Upper lobe of right lung (tissue), 1 donor: ENCODE results near the gene MAP2. TPM values are rescaled to one million over a fixed set of nuclear protein-coding genes. Genes with fewer than 3 reads are reported as not detected.

Source experiments
- ATAC-seq: fragments of 200-7000 bp; cut with Tn5 transposase; one replicate; pipeline ENCODE4 v1.9.1; 2020; ENCODE audit warnings: mild to moderate bottlenecking, moderate library complexity
- DNase-seq: peaks from one replicate; pipeline ENCODE4 v3.0.0-alpha.2; 2020
- H3K27ac ChIP-seq: fragments of 200-600 bp; one replicate; pipeline ENCODE4 v1.8.0; 2022
- H3K27me3 ChIP-seq: fragments of 200-600 bp; one replicate; pipeline ENCODE4 v1.8.0; 2022; ENCODE audit warnings: mild to moderate bottlenecking
- H3K36me3 ChIP-seq: fragments of 200-600 bp; one replicate; pipeline ENCODE4 v1.8.0; 2022
- H3K4me1 ChIP-seq: fragments of 200-600 bp; one replicate; pipeline ENCODE4 v1.8.0; 2022
- H3K4me3 ChIP-seq: fragments of 200-600 bp; one replicate; pipeline ENCODE4 v1.8.0; 2022; ENCODE audit warnings: mild to moderate bottlenecking
- H3K9me3 ChIP-seq: fragments of 200-600 bp; one replicate; pipeline ENCODE4 v1.8.0; 2022
- intact Hi-C: fragments of 100-400 bp; cut with DNase I; formaldehyde crosslinking; loops from one replicate; pipeline ENCODE4 v1.11.0; 2022
- total RNA-seq: library from RNA; stranded (reverse); fragmentation: NEBNext Ultra II Directional; extraction: Animal tissue kit (Norgen Biotek cat#: 25700); gene quantifications from one replicate; pipeline ENCODE4 v1.2.1, GENCODE V29; 2021
- TF ChIP-seq, protein P1 (sequence below): fragments of 200-600 bp; IDR thresholded peaks from one replicate; pipeline ENCODE4 v1.8.0; 2022; ENCODE audit warnings: antibody characterized with exemption
- donor health status: DM: no; HTN: yes; CAD: no; lungs with severe emphysema.

MAP2 gene
- total RNA-seq, 1 donor from 2014 or later = 44.0 TPM

DNA sequence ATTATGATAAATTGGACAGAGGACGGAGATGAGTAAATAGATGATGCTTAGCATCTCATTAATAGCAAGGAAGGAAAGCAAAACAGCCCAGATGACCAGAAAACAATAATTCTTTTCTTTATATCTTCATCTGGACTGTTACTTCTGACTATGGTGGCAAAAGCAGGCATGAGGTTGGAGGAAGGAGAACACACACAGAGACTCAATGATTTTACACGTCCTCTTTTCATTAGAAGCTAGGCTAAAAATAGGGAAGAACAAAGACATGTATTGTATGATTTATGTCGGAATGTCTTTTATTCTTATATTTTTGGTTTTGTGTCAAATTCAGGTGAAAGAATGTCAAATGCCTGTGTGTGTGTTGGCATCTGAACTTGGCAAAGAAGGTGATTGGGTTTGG, 137.1 kb downstream of the MAP2 start:
- H3K4me1 ChIP-seq = no peaks in the 10 kb centered on the region
- DNase-seq (no peak), ATAC-seq (no peak)
- TF ChIP-seq, protein P1, sequence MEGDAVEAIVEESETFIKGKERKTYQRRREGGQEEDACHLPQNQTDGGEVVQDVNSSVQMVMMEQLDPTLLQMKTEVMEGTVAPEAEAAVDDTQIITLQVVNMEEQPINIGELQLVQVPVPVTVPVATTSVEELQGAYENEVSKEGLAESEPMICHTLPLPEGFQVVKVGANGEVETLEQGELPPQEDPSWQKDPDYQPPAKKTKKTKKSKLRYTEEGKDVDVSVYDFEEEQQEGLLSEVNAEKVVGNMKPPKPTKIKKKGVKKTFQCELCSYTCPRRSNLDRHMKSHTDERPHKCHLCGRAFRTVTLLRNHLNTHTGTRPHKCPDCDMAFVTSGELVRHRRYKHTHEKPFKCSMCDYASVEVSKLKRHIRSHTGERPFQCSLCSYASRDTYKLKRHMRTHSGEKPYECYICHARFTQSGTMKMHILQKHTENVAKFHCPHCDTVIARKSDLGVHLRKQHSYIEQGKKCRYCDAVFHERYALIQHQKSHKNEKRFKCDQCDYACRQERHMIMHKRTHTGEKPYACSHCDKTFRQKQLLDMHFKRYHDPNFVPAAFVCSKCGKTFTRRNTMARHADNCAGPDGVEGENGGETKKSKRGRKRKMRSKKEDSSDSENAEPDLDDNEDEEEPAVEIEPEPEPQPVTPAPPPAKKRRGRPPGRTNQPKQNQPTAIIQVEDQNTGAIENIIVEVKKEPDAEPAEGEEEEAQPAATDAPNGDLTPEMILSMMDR = no peak
- H3K27ac ChIP-seq = no peak overlapping the region
- no peak overlapping the region for H3K4me3 ChIP-seq
- intact Hi-C loops = no loop called here
- H3K9me3 ChIP-seq = no peaks in the 10 kb centered on the region
- no peaks in the 10 kb centered on the region for H3K27me3 ChIP-seq
- no peaks in the 10 kb centered on the region for H3K36me3 ChIP-seq

DNA sequence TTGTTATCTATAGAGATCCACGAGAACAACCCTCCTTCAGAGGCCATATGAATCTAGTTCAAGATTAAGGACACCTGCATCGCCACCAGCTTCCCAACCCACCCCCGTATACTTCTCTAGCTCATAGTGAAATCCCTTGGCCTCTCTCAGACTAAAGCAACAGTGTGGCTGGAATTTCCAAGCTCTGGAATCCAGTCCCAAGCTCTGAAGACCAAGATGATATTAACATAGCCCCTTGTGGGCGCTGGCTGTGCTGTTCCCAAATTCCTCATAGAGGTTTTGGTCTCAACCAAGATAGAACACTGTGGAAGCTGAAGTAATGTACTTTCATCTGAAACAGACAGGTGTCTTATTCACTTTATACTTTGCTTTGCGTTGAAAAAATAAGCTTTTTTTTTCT, 139.6 kb downstream of the MAP2 start:
- DNase-seq (no peak), ATAC-seq (no peak)
- Histone ChIP-seq H3K9me3 (no peaks in the 10 kb centered on the region), H3K4me1 (no peaks in the 10 kb centered on the region), H3K27ac (no peak overlapping the region), H3K36me3 (no peaks in the 10 kb centered on the region), H3K27me3 (no peaks in the 10 kb centered on the region), H3K4me3 (no peak overlapping the region)
- TF ChIP-seq, protein P1 = no peak
- intact Hi-C loops = no loop called here

DNA sequence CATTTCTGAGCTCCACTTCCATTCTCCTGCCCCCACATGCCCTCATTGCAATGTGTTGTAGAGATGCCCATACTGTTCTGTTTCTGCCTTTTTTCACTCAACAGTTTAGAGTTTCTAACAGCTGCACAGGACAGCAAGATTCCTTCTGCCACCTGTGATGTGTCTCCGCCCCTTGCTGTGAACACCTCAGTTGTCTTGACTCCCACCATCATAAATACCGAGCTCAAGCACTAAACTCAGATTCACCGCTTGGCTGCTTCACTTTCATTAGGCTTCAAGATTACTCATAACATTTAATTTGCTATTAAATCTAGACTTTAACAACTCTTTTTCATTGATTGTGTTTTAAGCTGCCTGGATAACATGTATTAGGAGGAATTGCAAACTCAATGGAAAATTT, 141.0 kb downstream of the MAP2 start:
- Histone ChIP-seq H3K4me1 (no peaks in the 10 kb centered on the region), H3K4me3 (no peak overlapping the region), H3K9me3 (no peaks in the 10 kb centered on the region), H3K27ac (no peak overlapping the region), H3K27me3 (no peaks in the 10 kb centered on the region), H3K36me3 (no peaks in the 10 kb centered on the region)
- TF ChIP-seq, protein P1 = no peak
- DNase-seq (no peak), ATAC-seq (no peak)
- intact Hi-C loops = no loop called here

DNA sequence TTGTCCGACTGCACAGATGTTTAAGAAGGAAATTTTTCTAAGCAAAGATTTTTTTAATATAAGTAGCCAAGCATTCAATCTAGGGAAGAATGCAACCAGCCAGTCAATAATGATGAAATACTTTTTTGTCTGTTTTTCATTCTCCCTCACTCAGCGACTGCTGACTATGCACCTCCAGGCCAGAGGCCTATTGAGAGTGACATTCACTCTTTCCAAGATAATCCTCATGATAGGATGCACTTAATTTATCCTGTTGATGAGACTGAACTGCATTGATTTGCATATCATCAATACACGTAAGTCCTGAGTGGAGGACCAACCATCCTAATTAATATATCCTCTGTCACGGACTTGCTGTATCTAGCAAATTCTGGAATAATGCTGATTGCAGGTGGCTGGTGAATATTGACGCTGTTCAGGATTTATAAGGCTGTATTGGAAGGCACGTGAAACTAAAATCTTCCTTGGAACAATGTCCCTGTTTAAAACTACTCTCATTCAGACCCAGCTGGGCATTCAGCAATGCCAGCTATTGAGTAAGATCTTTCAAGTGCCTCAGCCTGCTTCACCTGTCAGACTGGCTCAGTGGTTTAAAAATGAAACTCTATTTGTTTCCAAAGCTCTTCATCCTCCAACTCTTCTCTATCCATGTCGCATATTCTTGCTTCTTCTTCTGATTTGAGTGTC, 142.2 kb downstream of the MAP2 start:
- H3K9me3 ChIP-seq = no peaks in the 10 kb centered on the region
- no peak overlapping the region for H3K27ac ChIP-seq
- intact Hi-C loops = no loop called here
- no peaks in the 10 kb centered on the region for H3K27me3 ChIP-seq
- no peak overlapping the region for H3K4me3 ChIP-seq
- no peaks in the 10 kb centered on the region for H3K4me1 ChIP-seq
- DNase-seq (no peak), ATAC-seq (peak; percentile 81)
- H3K36me3 ChIP-seq = no peaks in the 10 kb centered on the region
- TF ChIP-seq, protein P1 = no peak

DNA sequence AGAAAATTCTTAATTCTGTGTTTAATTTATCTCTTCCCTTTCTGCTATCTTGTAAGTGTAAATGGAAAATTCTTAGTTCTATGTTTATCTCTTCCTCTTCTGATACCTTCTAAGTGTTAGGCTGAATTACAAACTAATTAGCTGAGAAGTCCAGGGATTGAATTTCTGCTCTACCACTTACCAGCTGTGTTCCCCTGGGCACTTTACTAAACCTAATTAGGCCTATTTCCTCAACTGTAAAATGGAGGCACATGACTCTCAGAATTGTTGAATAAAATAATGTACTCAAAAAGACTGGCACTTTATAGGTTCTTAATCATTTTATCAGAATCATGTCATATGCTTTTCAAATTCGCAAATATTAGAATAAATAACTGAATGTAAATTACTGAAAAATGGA, 146.3 kb downstream of the MAP2 start:
- H3K27me3 ChIP-seq = no peaks in the 10 kb centered on the region
- ATAC-seq (no peak), DNase-seq (no peak)
- no peak overlapping the region for H3K27ac ChIP-seq
- intact Hi-C loops = no loop called here
- no peaks in the 10 kb centered on the region for H3K4me1 ChIP-seq
- no peak overlapping the region for H3K4me3 ChIP-seq
- TF ChIP-seq, protein P1 = no peak
- H3K36me3 ChIP-seq = no peaks in the 10 kb centered on the region
- H3K9me3 ChIP-seq = no peaks in the 10 kb centered on the region

DNA sequence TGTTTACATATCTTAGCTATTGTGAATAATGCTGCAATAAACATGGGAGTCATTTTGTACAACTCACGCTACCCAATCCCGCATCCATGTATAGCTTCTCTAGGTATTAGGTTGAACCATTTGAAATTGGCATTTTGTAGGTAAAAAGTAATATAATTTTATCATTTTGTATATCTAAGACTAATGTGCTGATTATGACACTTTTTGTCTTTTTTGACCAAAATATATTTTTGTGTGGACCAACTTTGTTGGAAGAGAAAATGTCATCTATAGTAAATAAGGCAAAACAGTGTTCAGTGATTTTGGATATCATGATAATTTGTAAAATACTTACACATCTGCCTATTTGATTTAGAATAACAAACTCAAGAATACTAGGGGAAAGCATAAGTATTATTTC, 150.7 kb downstream of the MAP2 start:
- intact Hi-C loops = no loop called here
- Histone ChIP-seq H3K27ac (no peak overlapping the region), H3K4me3 (no peak overlapping the region), H3K36me3 (no peaks in the 10 kb centered on the region), H3K9me3 (no peaks in the 10 kb centered on the region), H3K4me1 (no peaks in the 10 kb centered on the region), H3K27me3 (no peaks in the 10 kb centered on the region)
- ATAC-seq (no peak), DNase-seq (no peak)
- TF ChIP-seq, protein P1 = no peak
